Retinal pigment epithelial cell (primary cell): ENCODE measurements around the gene TMEM126B.

Source experiments
- DNase-seq: peaks from one replicate; pipeline ENCODE4 v3.0.0-alpha.2; 2010; ENCODE audit warnings: low read depth
- H3K4me3 ChIP-seq: 2 replicates; pipeline ENCODE4 v1.5.1; 2011; ENCODE audit warnings: mild to moderate bottlenecking, low read length, control low read depth, moderate library complexity
- TF ChIP-seq, protein P1 (sequence below): conservative IDR thresholded peaks from 2 replicates; pipeline ENCODE4 v1.5.1; 2011; ENCODE audit warnings: low read depth, low read length, control low read depth, inconsistent platforms

TMEM126B gene

DNA sequence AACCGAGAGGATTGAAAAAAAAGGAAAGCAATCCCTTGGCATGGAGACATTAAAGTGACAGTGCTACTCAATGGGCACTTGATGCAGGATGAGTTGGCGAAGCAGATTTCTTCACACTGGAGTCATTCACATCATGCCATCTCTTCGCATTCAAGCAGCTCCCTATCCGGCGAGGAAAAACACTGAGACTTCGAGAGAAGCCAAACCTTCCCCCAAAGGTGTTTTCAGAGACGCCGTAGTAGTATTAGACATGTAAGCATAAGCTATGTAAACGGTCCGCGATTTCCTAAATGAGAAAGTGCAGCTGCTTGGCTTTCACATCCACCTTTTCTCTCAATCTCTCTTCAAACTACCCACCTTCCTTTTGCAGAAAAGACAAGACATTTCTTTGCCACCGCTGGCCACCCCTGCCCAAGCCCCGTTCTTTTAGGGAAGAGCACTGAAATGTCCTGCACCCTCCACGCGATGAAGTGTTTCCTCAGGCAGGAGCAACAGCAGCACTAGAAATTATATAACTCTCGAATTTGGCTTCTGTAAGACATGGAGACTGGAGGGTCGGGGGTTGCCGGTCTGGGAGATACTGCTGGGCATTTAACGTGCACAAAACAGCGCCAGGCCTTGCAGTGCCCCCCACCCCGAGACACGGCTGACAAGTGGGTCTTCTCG is 928 bp upstream of the TMEM126B start, which contains the start of gene DLG2:
DLG2 (minus strand) TSS at position 13 of the 666 bp plus-strand sequence.
- TF ChIP-seq, protein P1, sequence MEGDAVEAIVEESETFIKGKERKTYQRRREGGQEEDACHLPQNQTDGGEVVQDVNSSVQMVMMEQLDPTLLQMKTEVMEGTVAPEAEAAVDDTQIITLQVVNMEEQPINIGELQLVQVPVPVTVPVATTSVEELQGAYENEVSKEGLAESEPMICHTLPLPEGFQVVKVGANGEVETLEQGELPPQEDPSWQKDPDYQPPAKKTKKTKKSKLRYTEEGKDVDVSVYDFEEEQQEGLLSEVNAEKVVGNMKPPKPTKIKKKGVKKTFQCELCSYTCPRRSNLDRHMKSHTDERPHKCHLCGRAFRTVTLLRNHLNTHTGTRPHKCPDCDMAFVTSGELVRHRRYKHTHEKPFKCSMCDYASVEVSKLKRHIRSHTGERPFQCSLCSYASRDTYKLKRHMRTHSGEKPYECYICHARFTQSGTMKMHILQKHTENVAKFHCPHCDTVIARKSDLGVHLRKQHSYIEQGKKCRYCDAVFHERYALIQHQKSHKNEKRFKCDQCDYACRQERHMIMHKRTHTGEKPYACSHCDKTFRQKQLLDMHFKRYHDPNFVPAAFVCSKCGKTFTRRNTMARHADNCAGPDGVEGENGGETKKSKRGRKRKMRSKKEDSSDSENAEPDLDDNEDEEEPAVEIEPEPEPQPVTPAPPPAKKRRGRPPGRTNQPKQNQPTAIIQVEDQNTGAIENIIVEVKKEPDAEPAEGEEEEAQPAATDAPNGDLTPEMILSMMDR, result no peak
- DNase-seq, result no peak
- peak within 1 kb of the TSS; percentile 98 for H3K4me3 ChIP-seq

DNA sequence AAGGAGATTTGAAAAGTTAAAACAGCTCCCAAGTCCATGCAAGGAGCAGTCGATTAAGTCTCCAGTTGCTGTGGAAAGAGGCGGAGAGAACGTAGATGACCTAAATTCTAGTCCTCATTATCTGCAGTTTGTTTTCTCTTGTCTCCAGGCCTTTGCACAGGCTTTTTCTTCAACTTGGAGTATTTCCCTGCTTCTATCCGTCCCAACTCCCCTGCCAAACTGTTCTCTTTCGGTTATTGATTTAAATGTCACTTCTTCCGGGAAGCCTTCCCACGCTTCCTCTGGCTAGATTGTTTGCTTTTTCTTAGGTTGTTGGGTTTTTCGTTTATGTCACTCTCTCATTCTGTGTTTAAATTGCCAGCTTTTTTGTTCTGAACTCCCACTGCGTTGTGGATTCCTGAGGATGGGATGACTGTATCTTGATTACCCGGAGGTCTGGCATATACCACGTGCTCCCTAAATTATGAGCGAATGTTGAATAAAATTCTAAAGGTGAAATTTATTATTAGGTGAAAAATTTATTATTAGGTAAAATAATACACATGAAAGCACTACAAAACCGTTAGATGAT is 463 bp downstream of the TMEM126B start:
- TF ChIP-seq, protein P1, result no peak
- no peak for DNase-seq
- H3K4me3 ChIP-seq, result peak overlapping the region; percentile 98

DNA sequence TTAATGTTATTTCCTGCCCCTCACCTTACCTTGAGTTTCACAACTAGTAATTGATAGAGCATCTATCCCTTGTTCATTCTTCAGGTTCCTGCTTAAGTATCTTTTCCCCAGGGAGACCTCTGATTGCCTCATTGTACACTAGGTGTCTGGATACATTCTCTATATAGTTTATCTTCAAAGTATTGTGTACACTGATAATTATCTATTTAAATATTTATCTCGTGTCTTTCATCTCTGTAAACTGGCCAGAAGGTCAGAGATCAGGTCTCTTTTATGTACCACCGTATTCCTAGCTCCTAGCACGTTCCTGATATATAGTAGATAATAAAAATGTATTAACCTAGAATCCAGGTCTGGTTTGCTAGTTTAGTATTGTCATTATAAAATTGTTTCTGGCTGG is 6.4 kb downstream of the TMEM126B start:
- no peak for DNase-seq
- TF ChIP-seq, protein P1, result no peak
- H3K4me3 ChIP-seq, result no peak overlapping the region

- H3K4me3 ChIP-seq, result no peak overlapping the region
- DNase-seq, result peak; percentile 72
- TF ChIP-seq, protein P1, result no peak
Measured at GRCh38 chr11:85643191-85643614, 14.8 kb downstream of the TMEM126B start.

- peak overlapping the region; percentile 92 for H3K4me3 ChIP-seq
- DNase-seq, result no peak
- TF ChIP-seq, protein P1, result no peak
Measured at GRCh38 chr11:85647078-85647477, 18.7 kb downstream of the TMEM126B start.

DNA sequence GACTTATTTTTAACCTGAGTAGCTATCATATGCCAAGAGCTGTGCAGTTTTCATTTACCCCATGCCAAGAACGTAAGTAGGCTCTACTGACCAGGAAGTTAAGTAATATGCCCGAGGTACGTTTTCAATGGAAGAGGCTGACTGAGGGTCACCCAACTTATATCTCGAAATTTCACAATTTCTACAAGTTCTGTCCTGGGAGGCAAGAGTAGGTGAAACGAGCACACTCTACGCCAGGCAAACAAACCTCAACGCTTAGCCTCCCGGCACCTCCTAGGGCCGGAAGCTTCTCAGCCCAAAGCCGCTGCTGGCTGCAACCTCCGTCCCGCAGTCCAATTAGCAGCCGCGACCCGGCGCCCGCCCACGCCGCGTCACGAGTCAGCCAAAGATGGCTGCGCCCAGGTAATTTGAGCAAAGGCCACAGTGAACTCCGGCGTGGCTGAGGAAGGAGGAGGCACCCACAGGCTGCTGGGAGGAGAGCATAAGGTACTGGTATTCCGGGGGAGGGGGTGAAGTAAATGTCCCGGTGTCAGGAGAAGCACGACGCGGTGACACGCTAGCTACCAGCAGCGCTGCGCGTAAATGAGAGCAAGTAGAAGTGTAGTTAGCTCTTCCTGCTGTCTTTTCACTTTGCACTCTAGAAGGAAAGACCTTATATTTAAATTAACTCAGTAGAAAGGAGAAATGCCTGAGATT is 19.4 kb downstream of the TMEM126B start, which contains the start of gene TMEM126A:
TMEM126A (plus strand) TSS at position 364 of the 696 bp plus-strand sequence. CDS start 2,289 bp downstream, outside the sequence.
- TF ChIP-seq, protein P1, result no peak
- peak within 1 kb of the TSS; percentile 92 for H3K4me3 ChIP-seq

More for the DNA sequence above, 19.4 kb downstream of the TMEM126B start, which contains the start of gene TMEM126A:
- DNase-seq, result no peak
